Suprapubic skin (tissue), 4 donors: ENCODE results near the gene AMBRA1.

Experiments
- EP300 ChIP-seq: sonication (generic); formaldehyde crosslinking; IDR thresholded peaks from one replicate; pipeline ENCODE4 v1.6.1; 2017; ENCODE audit warnings: antibody characterized with exemption
- POLR2A ChIP-seq, 2 donors: fragments of 450-650 bp; IDR thresholded peaks; one replicate each; pipeline ENCODE4 v1.6.1; 2017; ENCODE audit warnings: antibody characterized with exemption in 2 of 2, mild to moderate bottlenecking in 2 of 2, moderate library complexity in 2 of 2
- POLR2AphosphoS5 ChIP-seq, 3 donors: sonication (generic); formaldehyde crosslinking; IDR thresholded peaks; one replicate each; pipeline ENCODE4 v1.6.1; 2017; ENCODE audit warnings: antibody characterized with exemption in 3 of 3
- TF ChIP-seq, protein P1 (sequence below), 2 donors: fragments of 200-600 bp in 1 of 2; fragments of 450-650 bp in 1 of 2; sonication (generic) in 1 of 2; IDR thresholded peaks; one replicate each; pipeline ENCODE4 v1.5.1; 2016 to 2019; ENCODE audit warnings: antibody characterized with exemption in 2 of 2, mild to moderate bottlenecking in 1 of 2, moderate library complexity in 1 of 2

DNA sequence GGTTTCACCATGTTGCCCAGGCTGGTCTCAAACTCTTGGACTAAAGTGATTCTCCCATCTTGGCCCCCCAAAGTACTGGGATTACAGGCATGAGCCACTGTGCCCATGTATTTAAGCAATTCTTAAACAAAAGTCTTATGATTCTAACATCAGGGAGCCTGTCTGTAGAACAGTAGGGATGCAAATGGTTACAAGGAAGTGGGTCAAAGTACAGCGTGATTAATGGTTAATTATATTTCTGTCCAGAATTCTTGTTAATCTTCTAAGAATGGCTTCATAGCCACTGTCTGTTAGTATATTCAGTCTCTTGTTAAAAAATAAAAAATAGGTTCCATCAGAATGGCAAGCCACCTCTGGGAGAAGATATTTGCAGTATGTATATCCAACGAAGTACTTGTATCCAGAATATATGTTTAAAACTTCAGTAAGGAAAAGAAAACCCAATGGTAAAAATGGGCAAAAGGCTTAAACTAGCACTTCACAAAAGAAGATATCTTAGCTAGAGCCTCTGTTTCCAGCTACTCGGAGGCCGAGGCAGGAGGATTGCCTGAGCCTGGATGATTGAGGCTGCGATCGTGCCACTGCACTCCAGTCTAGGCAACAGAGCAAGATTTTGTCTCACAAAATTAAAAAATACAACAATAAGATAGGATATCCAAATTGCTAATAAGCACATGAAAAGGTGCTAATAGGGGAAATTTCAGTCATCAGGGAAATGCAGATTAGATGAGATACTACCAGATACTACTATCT, 46.4 kb upstream of the AMBRA1 start:
- TF ChIP-seq, protein P1, sequence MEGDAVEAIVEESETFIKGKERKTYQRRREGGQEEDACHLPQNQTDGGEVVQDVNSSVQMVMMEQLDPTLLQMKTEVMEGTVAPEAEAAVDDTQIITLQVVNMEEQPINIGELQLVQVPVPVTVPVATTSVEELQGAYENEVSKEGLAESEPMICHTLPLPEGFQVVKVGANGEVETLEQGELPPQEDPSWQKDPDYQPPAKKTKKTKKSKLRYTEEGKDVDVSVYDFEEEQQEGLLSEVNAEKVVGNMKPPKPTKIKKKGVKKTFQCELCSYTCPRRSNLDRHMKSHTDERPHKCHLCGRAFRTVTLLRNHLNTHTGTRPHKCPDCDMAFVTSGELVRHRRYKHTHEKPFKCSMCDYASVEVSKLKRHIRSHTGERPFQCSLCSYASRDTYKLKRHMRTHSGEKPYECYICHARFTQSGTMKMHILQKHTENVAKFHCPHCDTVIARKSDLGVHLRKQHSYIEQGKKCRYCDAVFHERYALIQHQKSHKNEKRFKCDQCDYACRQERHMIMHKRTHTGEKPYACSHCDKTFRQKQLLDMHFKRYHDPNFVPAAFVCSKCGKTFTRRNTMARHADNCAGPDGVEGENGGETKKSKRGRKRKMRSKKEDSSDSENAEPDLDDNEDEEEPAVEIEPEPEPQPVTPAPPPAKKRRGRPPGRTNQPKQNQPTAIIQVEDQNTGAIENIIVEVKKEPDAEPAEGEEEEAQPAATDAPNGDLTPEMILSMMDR (IDR thresholded peaks at IDR 0.05), result no peak
- TF ChIP-seq POLR2A (IDR thresholded peaks at IDR 0.05) (no peak), EP300 (no peak), POLR2AphosphoS5 (IDR thresholded peaks at IDR 0.05) (no peak)
